ENCODE results near the gene ANAPC7. TPM values are rescaled to one million over a fixed set of nuclear protein-coding genes. Genes with fewer than 3 reads are reported as not detected.

Gene ANAPC7
- total RNA-seq, 1 donor from 2014 or later = 72.0 TPM

DNA sequence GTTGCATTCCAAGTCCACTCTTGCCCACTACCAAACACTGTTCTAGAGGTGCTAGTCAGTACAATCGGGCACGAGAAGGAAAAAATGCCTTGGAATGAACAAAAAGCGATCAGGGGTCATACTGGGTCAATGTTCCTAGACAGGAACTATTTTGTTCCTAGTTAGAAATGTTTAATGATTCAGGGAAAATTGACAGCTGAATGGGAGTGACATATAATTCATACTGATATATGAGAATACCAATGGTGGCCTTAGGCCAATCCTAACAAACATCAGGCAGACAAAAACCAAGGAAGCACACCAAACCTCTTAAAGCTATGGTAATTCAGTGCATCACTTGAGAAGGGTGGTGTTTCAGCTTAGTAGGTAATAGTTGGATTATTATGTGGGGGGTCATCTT lies 51.1 kb downstream of the ANAPC7 start:
- Mint-ChIP-seq H3K9me3 (no peaks in the 10 kb centered on the region), H3K27ac (no peak overlapping the region), H3K4me3 (no peak overlapping the region), H3K36me3 (ENCODE audit: low read depth) (peaks cover 9% of the 10 kb centered on the region), H3K27me3 (ENCODE audit: insufficient read depth) (no peaks in the 10 kb centered on the region), H3K4me1 (ENCODE audit: low read depth) (peaks cover 40% of the 10 kb centered on the region)
- intact Hi-C loops (cut with micrococcal nuclease) = no loop called here
- no peak for DNase-seq (ENCODE audit: low spot score)

- Mint-ChIP-seq H3K4me1 (ENCODE audit: low read depth) (peaks cover 51% of the 10 kb centered on the region), H3K4me3 (no peak overlapping the region), H3K27ac (no peak overlapping the region), H3K27me3 (ENCODE audit: insufficient read depth) (no peaks in the 10 kb centered on the region), H3K36me3 (ENCODE audit: low read depth) (peaks cover 16% of the 10 kb centered on the region), H3K9me3 (no peaks in the 10 kb centered on the region)
- DNase-seq (ENCODE audit: low spot score) = no peak
- intact Hi-C loops (cut with micrococcal nuclease) = no loop called here
Observed at GRCh38 chr12:110351119-110351518, 52.4 kb downstream of the ANAPC7 start.

GRCh38 chr12:110349514-110350151 lies 53.9 kb downstream of the ANAPC7 start:
- Mint-ChIP-seq H3K9me3 (no peaks in the 10 kb centered on the region), H3K27ac (peak overlapping the region; percentile 88), H3K36me3 (ENCODE audit: low read depth) (peaks cover 28% of the 10 kb centered on the region), H3K27me3 (ENCODE audit: insufficient read depth) (no peaks in the 10 kb centered on the region), H3K4me3 (peak overlapping the region; percentile 54), H3K4me1 (ENCODE audit: low read depth) (peaks cover 45% of the 10 kb centered on the region)
- peak; percentile 55 for DNase-seq (ENCODE audit: low spot score)
- intact Hi-C loops (cut with micrococcal nuclease) = loop anchor here (1.0 to 5.0 kb wide), 2 partner anchors 67 to 82 kb away; partner anchors contain the start of gene ATP2A2

- Mint-ChIP-seq H3K27ac (peak overlapping the region; percentile 88), H3K4me3 (peak overlapping the region; percentile 54), H3K36me3 (ENCODE audit: low read depth) (peaks cover 33% of the 10 kb centered on the region), H3K9me3 (no peaks in the 10 kb centered on the region), H3K27me3 (ENCODE audit: insufficient read depth) (no peaks in the 10 kb centered on the region), H3K4me1 (ENCODE audit: low read depth) (peaks cover 39% of the 10 kb centered on the region)
- intact Hi-C loops (cut with micrococcal nuclease) = loop anchor here (5.0 kb wide), 1 partner anchor 67 kb away; the partner anchor contains the start of gene ATP2A2
- no peak for DNase-seq (ENCODE audit: low spot score)
Observed at GRCh38 chr12:110349096-110349495, 54.4 kb downstream of the ANAPC7 start.

DNA sequence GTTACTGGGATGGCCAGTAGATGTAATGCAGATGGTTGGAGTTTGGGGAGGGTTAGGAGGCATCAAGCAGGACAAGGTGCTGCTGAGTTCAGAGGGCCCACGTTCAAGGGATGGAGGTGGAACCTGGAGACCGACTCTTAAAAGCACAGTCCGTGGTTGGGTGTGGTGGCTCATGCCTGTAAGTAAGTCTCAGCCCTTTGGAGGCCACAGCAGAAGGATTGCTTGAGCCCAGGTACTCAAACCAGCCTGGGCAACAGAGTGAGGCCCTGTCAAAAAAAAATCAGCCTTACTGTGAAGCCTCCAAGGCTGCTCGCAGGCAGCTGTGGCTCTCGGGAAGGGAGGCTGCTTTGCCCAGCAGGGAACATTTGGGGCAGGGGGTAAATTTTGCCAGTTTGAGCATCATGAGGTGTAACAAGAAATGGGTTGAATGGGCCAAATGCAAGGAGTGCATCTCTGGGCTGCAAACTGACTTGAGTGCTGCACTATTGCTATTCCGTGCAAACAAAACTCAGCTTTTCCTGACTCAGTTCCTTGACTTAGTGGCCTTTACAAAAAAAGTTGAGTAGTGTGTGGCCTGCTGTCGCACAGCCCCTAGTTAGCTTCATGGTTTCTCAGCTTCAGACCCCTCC lies 55.0 kb downstream of the ANAPC7 start:
- DNase-seq (ENCODE audit: low spot score) = no peak
- peak overlapping the region; percentile 20 for H3K27ac Mint-ChIP-seq
- peaks cover 39% of the 10 kb centered on the region for H3K36me3 Mint-ChIP-seq (ENCODE audit: low read depth)
- peaks cover 36% of the 10 kb centered on the region for H3K4me1 Mint-ChIP-seq (ENCODE audit: low read depth)
- H3K27me3 Mint-ChIP-seq (ENCODE audit: insufficient read depth) = no peaks in the 10 kb centered on the region
- no peak overlapping the region for H3K4me3 Mint-ChIP-seq
- H3K9me3 Mint-ChIP-seq = no peaks in the 10 kb centered on the region
- intact Hi-C loops (cut with micrococcal nuclease) = loop anchor here (5.0 kb wide), 1 partner anchor 66 kb away; the partner anchor contains the start of gene ATP2A2

- Mint-ChIP-seq H3K27me3 (ENCODE audit: insufficient read depth) (no peaks in the 10 kb centered on the region), H3K36me3 (ENCODE audit: low read depth) (peaks cover 45% of the 10 kb centered on the region), H3K4me1 (ENCODE audit: low read depth) (peaks cover 31% of the 10 kb centered on the region), H3K4me3 (no peak overlapping the region), H3K27ac (no peak overlapping the region), H3K9me3 (no peaks in the 10 kb centered on the region)
- intact Hi-C loops (cut with micrococcal nuclease) = loop anchor here (5.0 kb wide), 1 partner anchor 65 kb away; the partner anchor contains the start of gene ATP2A2
- no peak for DNase-seq (ENCODE audit: low spot score)
Observed at GRCh38 chr12:110347767-110348166, 55.7 kb downstream of the ANAPC7 start.

DNA sequence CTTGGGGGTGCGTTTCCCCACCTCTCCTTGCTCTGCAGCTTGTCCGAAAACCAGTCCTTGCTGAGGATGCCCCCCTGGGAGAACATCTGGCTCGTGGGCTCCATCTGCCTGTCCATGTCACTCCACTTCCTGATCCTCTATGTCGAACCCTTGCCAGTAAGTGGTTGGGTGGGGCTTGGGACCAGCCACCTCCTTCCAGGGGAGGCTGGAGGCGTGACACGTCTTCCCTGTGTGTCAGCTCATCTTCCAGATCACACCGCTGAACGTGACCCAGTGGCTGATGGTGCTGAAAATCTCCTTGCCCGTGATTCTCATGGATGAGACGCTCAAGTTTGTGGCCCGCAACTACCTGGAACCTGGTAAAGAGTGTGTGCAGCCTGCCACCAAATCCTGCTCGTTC lies 57.5 kb downstream of the ANAPC7 start:
- H3K27ac Mint-ChIP-seq = no peak overlapping the region
- H3K36me3 Mint-ChIP-seq (ENCODE audit: low read depth) = peaks cover 57% of the 10 kb centered on the region
- intact Hi-C loops (cut with micrococcal nuclease) = loop anchor here (5.0 kb wide), 1 partner anchor 64 kb away; the partner anchor contains the start of gene ATP2A2

GRCh38 chr12:110345176-110345661 lies 58.3 kb downstream of the ANAPC7 start:
- DNase-seq (ENCODE audit: low spot score) = no peak
- intact Hi-C loops (cut with micrococcal nuclease) = loop anchor here (5.0 kb wide), 1 partner anchor 63 kb away; the partner anchor contains the start of gene ATP2A2
- no peaks in the 10 kb centered on the region for H3K27me3 Mint-ChIP-seq (ENCODE audit: insufficient read depth)
- H3K4me3 Mint-ChIP-seq = no peak overlapping the region
- H3K4me1 Mint-ChIP-seq (ENCODE audit: low read depth) = peaks cover 24% of the 10 kb centered on the region
- peaks cover 62% of the 10 kb centered on the region for H3K36me3 Mint-ChIP-seq (ENCODE audit: low read depth)
- no peak overlapping the region for H3K27ac Mint-ChIP-seq
- H3K9me3 Mint-ChIP-seq = no peaks in the 10 kb centered on the region

More for the DNA sequence above, 57.5 kb downstream of the ANAPC7 start:
- Mint-ChIP-seq H3K9me3 (no peaks in the 10 kb centered on the region), H3K4me1 (ENCODE audit: low read depth) (peaks cover 31% of the 10 kb centered on the region), H3K4me3 (no peak overlapping the region), H3K27me3 (ENCODE audit: insufficient read depth) (no peaks in the 10 kb centered on the region)
- DNase-seq (ENCODE audit: low spot score) = no peak

- DNase-seq (ENCODE audit: low spot score) = no peak
- Mint-ChIP-seq H3K27me3 (ENCODE audit: insufficient read depth) (no peaks in the 10 kb centered on the region), H3K4me3 (no peak overlapping the region), H3K9me3 (no peaks in the 10 kb centered on the region), H3K27ac (no peak overlapping the region), H3K4me1 (ENCODE audit: low read depth) (peaks cover 18% of the 10 kb centered on the region), H3K36me3 (ENCODE audit: low read depth) (peaks cover 68% of the 10 kb centered on the region)
- intact Hi-C loops (cut with micrococcal nuclease) = loop anchor here (5.0 kb wide), 1 partner anchor 62 kb away; the partner anchor contains the start of gene ATP2A2
Observed at GRCh38 chr12:110344657-110345056, 58.9 kb downstream of the ANAPC7 start.

DNA sequence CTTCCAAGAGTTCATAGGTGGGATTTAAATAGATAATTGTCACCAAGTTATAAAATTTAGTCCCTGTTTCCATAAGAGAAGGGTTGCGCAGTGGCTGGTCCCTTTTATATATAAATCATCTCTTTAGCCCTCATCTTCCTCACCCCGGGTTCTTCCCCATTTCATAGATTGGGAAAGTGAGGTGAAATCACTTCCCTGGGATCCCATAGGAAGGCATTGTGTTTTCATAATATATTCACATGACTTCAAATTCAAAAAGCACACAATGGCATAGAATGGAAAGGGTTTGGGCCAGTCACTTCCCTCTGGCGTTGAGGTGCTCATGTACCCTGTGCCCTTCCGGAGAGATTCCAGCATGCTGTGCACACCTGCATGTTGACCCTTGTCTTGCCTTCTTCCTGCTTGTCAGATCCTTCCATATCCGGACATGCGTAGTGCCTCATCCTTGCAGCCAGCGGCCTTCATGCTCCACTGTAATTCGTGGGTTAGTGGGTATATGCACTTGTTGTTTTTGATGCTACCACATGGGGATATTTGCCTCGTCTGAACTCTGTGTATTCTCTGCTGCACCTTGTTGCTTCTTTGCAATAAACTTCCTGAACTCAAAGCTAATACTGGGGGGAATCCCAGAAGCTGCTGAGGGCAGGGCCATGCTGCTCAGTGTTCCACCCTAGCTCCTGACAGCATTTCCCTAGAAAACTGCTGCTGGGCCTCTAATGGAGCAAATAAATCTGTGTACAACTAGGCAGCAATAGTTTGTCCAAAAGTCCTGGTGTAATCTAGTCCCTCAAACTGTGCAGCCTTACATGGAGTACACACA lies 59.6 kb downstream of the ANAPC7 start:
- H3K36me3 Mint-ChIP-seq (ENCODE audit: low read depth) = peaks cover 69% of the 10 kb centered on the region
- intact Hi-C loops (cut with micrococcal nuclease) = no loop called here
- no peak overlapping the region for H3K27ac Mint-ChIP-seq
- DNase-seq (ENCODE audit: low spot score) = no peak
- no peaks in the 10 kb centered on the region for H3K9me3 Mint-ChIP-seq
- H3K4me3 Mint-ChIP-seq = no peak overlapping the region
- no peaks in the 10 kb centered on the region for H3K27me3 Mint-ChIP-seq (ENCODE audit: insufficient read depth)
- H3K4me1 Mint-ChIP-seq (ENCODE audit: low read depth) = peaks cover 11% of the 10 kb centered on the region

- DNase-seq (ENCODE audit: low spot score) = no peak
- intact Hi-C loops (cut with micrococcal nuclease) = no loop called here
- Mint-ChIP-seq H3K9me3 (no peaks in the 10 kb centered on the region), H3K4me3 (no peak overlapping the region), H3K27me3 (ENCODE audit: insufficient read depth) (no peaks in the 10 kb centered on the region), H3K4me1 (ENCODE audit: low read depth) (peaks cover 11% of the 10 kb centered on the region), H3K36me3 (ENCODE audit: low read depth) (peaks cover 75% of the 10 kb centered on the region), H3K27ac (no peak overlapping the region)
Observed at GRCh38 chr12:110343114-110343513, 60.4 kb downstream of the ANAPC7 start.

DNA sequence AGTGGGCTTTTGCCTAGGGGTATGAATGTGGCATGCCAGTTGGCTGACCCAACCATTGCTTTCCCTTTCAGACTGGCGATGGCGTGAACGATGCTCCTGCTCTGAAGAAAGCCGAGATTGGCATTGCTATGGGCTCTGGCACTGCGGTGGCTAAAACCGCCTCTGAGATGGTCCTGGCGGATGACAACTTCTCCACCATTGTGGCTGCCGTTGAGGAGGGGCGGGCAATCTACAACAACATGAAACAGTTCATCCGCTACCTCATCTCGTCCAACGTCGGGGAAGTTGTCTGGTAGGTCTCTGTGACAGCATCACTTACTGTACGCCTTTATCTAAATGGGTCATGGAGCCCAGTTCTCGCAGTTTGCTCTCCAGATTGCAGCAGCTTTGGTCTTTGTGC lies 61.4 kb downstream of the ANAPC7 start:
- no peak overlapping the region for H3K4me3 Mint-ChIP-seq

More for the DNA sequence above, 61.4 kb downstream of the ANAPC7 start:
- no peaks in the 10 kb centered on the region for H3K27me3 Mint-ChIP-seq (ENCODE audit: insufficient read depth)
- H3K27ac Mint-ChIP-seq = no peak overlapping the region
- no peaks in the 10 kb centered on the region for H3K9me3 Mint-ChIP-seq
- no peak for DNase-seq (ENCODE audit: low spot score)
- peaks cover 72% of the 10 kb centered on the region for H3K36me3 Mint-ChIP-seq (ENCODE audit: low read depth)
- peaks cover 10% of the 10 kb centered on the region for H3K4me1 Mint-ChIP-seq (ENCODE audit: low read depth)
- intact Hi-C loops (cut with micrococcal nuclease) = no loop called here
